HS-5 (cell line): ENCODE measurements around the gene RHOB.
"Not testable (repeated sequence)": the region's sequence is repeated elsewhere in the genome, so short reads cannot be mapped to it uniquely, and the experiment has no call there.

ENCODE experiments used
- DNase-seq: peaks from one replicate; pipeline ENCODE4 v3.0.0-alpha.2; 2012; ENCODE audit warnings: low read depth

RHOB gene

GRCh38 chr2:20454036-20454981 is 7.4 kb downstream of the RHOB start:
- DNase-seq, result no peak

- no peak for DNase-seq
Observed at GRCh38 chr2:20455076-20455587, 8.3 kb downstream of the RHOB start.

- no peak for DNase-seq
Observed at GRCh38 chr2:20456116-20456571, 9.3 kb downstream of the RHOB start.

DNA sequence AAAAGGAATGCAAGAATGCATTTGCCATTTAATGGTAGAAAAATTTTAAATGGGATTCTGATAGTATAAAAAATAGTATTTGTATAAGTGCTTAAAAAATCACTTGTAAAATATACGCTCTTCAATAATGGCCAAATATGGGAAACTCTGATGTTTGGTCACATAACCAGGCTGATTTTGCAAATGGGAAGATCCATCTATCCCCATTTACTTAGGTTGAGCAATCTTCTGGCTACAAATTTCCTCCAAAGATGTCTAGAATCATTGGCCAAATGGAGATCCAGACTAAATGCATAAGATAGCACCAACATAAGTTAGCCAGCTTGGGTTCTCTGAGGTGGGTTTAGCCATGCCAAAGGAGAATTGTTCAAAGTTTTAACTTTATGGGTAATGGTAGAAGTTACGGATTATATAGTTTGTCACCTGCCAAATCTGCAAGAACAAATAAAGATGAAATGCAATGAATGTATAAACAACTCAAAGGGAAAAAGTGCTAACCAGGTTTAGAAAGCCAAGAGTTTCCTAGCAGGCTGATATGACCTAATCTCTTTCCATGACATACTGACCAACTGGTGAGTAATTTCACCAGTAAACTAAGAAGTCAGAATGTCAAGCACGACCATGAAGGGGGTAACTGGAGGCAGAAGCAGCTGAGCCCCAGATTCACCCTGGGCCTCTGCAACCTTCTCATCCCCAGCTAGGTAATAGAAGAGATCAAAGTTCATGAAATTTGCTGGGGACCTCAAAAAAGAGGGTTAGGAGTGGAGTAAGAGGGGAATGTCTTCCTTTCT is 10.0 kb downstream of the RHOB start:
- DNase-seq, result no peak

GRCh38 chr2:20457661-20458630 is 11.1 kb downstream of the RHOB start:
- DNase-seq, result no peak

DNA sequence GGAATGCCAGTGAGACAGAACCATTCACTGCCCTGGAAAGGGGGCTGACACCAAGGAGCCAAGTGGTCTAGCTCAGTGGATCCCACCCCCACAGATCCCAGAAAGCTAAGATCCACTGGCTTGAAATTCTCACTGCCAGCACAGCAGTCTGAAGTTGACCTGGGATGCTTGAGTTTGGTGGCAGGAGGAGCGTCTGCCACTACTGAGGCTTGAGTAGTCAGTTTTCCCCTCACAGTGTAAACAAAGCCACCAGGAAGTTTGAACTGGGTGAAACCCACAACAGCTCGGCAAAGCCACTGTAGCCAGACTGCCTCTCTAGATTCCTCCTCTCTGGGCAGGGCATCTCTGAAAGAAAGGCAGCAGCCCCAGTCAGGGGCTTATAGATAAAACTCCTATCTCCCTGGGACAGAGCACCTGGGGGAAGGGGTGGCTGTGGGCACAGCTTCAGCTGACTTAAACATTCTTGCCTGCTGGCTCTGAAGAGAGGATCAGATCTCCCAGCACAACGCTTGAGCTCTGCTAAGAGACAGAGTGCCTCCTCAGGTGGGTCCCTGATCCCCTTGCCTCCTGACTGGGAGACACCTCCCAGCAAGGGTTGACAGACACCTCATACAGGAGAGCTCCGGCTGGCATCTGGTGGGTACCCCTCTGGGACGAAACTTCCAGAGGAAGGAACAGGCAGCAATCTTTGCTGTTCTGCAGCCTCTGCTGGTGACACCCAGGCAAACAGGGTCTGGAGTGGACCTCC is 12.0 kb downstream of the RHOB start:
- not testable (repeated sequence) for DNase-seq

DNA sequence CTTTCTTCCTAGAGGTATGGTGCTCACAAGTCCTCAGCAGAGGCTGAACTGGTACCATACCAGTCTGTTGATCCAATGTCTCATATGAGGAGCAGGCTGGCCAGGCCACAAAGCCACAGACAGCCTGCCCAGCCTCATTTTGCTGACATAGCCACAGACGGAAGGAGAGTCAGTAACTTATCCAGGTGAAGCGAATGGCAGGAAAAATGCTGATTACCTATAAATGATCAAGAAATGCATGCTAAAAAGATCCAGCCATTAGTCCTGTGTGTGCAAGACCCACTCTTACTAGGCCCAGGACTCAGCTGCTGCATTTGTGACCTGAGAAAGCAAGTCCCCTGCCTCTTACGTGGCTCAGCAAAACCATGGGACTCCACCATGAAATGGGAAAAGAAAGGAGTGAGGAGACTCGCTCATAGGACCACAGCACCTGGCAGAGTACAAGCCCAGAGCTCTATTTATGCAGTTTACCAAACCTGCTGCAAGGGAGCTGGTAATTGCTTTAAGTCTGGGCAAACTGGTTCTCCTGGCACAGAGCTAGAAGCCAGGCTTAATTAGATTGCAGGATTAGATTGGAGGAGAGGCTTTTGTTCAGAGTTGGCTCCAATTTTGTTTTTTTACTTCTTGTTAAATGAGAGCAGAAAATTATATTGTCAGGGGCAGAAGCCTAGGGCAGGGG is 19.0 kb downstream of the RHOB start:
- no peak for DNase-seq

DNA sequence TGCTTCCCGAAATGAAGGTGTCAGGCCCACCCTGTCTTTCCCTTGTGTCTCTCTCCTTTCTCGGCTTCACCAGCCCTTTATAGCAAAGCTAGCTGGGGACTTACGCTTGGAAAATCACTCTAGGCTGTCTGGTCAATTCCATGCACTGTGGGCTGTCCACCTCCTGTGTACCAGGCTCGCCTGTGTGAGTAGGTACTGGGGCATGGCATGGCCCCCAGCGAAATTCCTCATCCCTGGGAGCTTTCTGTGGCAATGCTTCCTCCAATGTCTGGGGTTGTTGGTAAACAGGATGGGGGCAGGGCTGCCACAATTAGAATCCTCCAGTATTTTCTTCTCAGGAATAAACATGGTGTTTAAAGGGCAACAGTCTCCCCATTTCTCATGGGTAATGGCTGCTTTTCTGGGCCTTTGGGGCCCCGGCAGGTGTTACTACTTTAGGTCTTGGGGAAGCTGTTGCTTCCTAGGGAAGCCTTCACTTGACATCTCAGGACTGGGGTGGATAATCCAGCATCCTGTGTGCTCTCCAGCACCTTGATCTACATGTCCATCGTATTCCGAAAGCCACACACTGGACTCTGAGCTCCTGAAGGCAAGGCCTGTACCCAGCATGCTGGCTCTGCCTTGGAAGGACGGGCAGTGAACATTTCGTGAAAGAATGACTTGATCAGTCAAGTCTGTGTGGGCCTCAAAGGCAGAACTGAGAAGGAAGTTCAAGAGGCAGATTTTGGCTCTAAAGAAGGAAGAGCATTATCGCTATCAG is 21.1 kb downstream of the RHOB start:
- no peak for DNase-seq

GRCh38 chr2:20468549-20469500 is 22.0 kb downstream of the RHOB start:
- no peak for DNase-seq

GRCh38 chr2:20469595-20469994 is 22.7 kb downstream of the RHOB start:
- DNase-seq, result no peak

GRCh38 chr2:20470211-20470610 is 23.3 kb downstream of the RHOB start:
- DNase-seq, result no peak

DNA sequence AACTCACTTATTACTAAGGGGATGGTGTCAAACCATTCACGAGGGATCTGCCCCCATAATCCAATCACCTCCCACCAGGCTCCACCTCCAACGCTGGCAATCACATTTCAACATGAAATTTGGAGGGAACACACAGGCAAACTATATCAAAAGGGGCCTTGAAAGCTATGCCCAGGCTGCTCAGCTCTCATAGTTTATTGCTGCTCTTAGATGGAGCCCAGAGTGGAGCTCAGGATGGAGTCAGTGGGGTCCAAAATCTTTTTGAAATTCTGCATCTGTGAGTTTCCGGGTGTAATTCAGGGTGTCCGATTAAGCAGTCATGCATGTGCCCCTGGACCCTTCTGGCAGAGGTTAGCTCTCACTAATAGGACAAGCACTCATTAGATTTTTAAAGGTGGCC is 24.3 kb downstream of the RHOB start:
- no peak for DNase-seq

- no peak for DNase-seq
Observed at GRCh38 chr2:20471902-20472559, 25.2 kb downstream of the RHOB start.

DNA sequence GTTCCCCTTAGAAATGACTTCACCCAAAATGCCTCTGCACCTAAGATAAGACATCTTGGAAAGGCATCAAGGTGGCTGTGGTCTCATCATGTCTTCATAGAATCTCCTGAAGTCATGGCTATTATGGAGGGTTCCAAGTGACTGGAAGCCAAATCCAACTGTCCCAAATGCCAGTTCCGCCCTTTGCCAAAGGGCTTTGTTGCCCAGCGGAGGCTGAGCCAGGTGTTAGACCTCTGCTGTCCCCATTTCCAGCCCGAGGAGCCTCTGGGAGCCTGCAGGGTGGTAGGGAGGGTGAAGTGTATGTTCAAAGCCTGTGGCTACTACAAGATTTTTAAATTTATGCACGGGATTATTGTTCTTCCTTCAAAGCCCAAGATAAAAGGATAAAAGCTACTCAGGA is 25.7 kb downstream of the RHOB start:
- no peak for DNase-seq

GRCh38 chr2:20473128-20473527 is 26.3 kb downstream of the RHOB start:
- no peak for DNase-seq

- no peak for DNase-seq
Observed at GRCh38 chr2:20474757-20475566, 28.1 kb downstream of the RHOB start.

DNA sequence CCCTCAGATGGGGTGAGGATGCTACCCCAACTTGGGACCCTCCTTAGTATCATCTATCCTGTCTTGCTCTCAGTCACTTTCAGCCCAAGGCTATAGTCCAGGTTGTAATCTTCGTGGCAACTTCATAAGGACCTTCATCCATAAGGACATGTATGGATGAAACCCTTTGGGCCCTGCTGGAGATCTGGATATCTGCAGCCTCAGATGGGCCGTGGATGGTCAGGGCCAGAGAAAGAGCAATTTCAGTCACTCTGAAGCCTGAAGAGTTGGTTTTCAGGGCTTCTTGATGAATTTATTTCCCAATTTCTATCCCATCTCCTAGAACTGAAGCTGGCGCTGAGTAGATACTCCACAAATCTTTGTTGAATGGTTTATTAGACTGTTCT is 28.7 kb downstream of the RHOB start:
- DNase-seq, result no peak
